A549 (cell line): ENCODE data around the gene C2orf49. TPM values are rescaled to one million over a fixed set of nuclear protein-coding genes. Genes with fewer than 3 reads are reported as not detected.

Experiments used
- ATAC-seq, 2 experiments: fragments of 200-7000 bp in 1 of 2; fragments of >200 bp in 1 of 2; cut with Nextera tagmentation in 1 of 2; cut with Tn5 transposase in 1 of 2; 3 replicates each; pipeline versions ENCODE4 v1.8.0 to v1.9.1; 2018 to 2020; ENCODE audit warnings: mild to moderate bottlenecking in 1 of 2, moderate library complexity in 1 of 2
- CTCF ChIA-PET: fragments of 300-600 bp; sonication (Branson Sonifier 250); formaldehyde crosslinking; extraction: SDS; loops from one replicate; lab custom pipeline; 2021; ENCODE audit warnings: antibody characterized with exemption, inconsistent platforms; lab: Yijun Ruan, JAX
- POLR2A ChIA-PET: fragments of 350-600 bp; formaldehyde crosslinking; extraction: SDS; loops from one replicate; lab custom pipeline; 2021; ENCODE audit warnings: antibody characterized with exemption, inconsistent platforms; lab: Yijun Ruan, JAX
- DNase-seq, 2 experiments: peaks; one replicate each; pipeline versions ENCODE4 v3.0.0 to v3.0.0-alpha.2; 2011 to 2016; ENCODE audit warnings: low read depth in 1 of 2, low spot score in 1 of 2
- FAIRE-seq: peaks from 2 replicates; lab custom pipeline; 2011; peaks lifted over from hg19 to GRCh38; lab: Jason Lieb, UNC
- H3K27ac ChIP-seq, 2 experiments: fragments of >200 bp; sonication (Bioruptor Twin); formaldehyde crosslinking; 3 replicates each; pipeline ENCODE4 v1.5.1; 2016 to 2017
- H3K4me1 ChIP-seq: fragments of >200 bp; sonication (Bioruptor Twin); formaldehyde crosslinking; 3 replicates; pipeline ENCODE4 v1.6.1; 2016
- H3K4me2 ChIP-seq: fragments of >200 bp; sonication (Bioruptor Twin); formaldehyde crosslinking; 3 replicates; pipeline ENCODE4 v1.6.1; 2016
- H3K4me3 ChIP-seq: fragments of >200 bp; sonication (Bioruptor Twin); formaldehyde crosslinking; 3 replicates; pipeline ENCODE4 v1.5.1; 2016
- H3K9me3 ChIP-seq: fragments of >200 bp; sonication (Bioruptor Twin); formaldehyde crosslinking; 3 replicates; pipeline ENCODE4 v1.6.1; 2016
- BHLHE40 ChIP-seq: IDR thresholded peaks from 2 replicates; pipeline ENCODE4 v1.6.1; 2012; ENCODE audit warnings: low read depth, low read length, inconsistent platforms
- CBX8 ChIP-seq: fragments of 200-600 bp; sonication (generic); IDR thresholded peaks from 2 replicates; pipeline ENCODE4 v1.6.1; 2016
- CHD4 ChIP-seq: fragments of 200-600 bp; sonication (generic); IDR thresholded peaks from 2 replicates; pipeline ENCODE4 v1.6.1; 2016; ENCODE audit warnings: antibody characterized with exemption, mild to moderate bottlenecking, borderline replicate concordance
- EP300 ChIP-seq, 2 experiments: fragments of >200 bp; sonication (Bioruptor Twin); formaldehyde crosslinking; IDR thresholded peaks; 2 replicates in 1 of 2; 3 replicates in 1 of 2; pipeline ENCODE4 v1.6.1; 2016 to 2017
- JUNB ChIP-seq: fragments of >200 bp; sonication (Bioruptor Twin); formaldehyde crosslinking; IDR thresholded peaks from 2 replicates; pipeline ENCODE4 v1.6.1; 2016
- KDM5A ChIP-seq: fragments of 200-600 bp; sonication (generic); IDR thresholded peaks from 2 replicates; pipeline ENCODE4 v1.6.1; 2016; ENCODE audit warnings: antibody characterized with exemption, mild to moderate bottlenecking
- MAFK ChIP-seq: fragments of 450-650 bp; IDR thresholded peaks from 2 replicates; pipeline ENCODE4 v1.6.1; 2014; ENCODE audit not compliant: partially characterized antibody
- PHF8 ChIP-seq: fragments of 200-600 bp; sonication (generic); IDR thresholded peaks from 2 replicates; pipeline ENCODE4 v1.6.1; 2016; ENCODE audit warnings: low read depth, mild to moderate bottlenecking, antibody characterized with exemption, moderate library complexity, borderline replicate concordance
- POLR2A ChIP-seq: IDR thresholded peaks from 2 replicates; pipeline ENCODE4 v1.6.1; 2012; ENCODE audit warnings: mild to moderate bottlenecking, low read length
- RAD21 ChIP-seq, 2 experiments: fragments of >200 bp in 1 of 2; sonication (Bioruptor Twin) in 1 of 2; formaldehyde crosslinking in 1 of 2; IDR thresholded peaks in 1 of 2; conservative IDR thresholded peaks in 1 of 2; 2 replicates in 1 of 2; 3 replicates in 1 of 2; pipeline ENCODE4 v1.6.1; 2012 to 2018; ENCODE audit warnings: inconsistent platforms in 1 of 2
- RARB ChIP-seq: fragments of 250-450 bp; sonication (Bioruptor Pico); IDR thresholded peaks from 2 replicates; pipeline ENCODE4 v1.8.0; 2021; ENCODE audit warnings: mild to moderate bottlenecking, moderate library complexity
- RCOR1 ChIP-seq: fragments of 150-350 bp; IDR thresholded peaks from 2 replicates; pipeline ENCODE4 v1.6.1; 2014; ENCODE audit warnings: antibody characterized with exemption, low read length, low read depth
- RFX5 ChIP-seq: fragments of 450-650 bp; IDR thresholded peaks from 2 replicates; pipeline ENCODE4 v1.7.1; 2014; ENCODE audit warnings: antibody characterized with exemption, mild to moderate bottlenecking, moderate library complexity
- SMC3 ChIP-seq: fragments of >200 bp; sonication (Bioruptor Twin); formaldehyde crosslinking; IDR thresholded peaks from 3 replicates; pipeline ENCODE4 v1.6.1; 2018; ENCODE audit warnings: inconsistent platforms
- TP53 ChIP-seq: fragments of 250-450 bp; sonication (Bioruptor Pico); IDR thresholded peaks from 2 replicates; pipeline ENCODE4 v1.5.0; 2021; ENCODE audit warnings: mild to moderate bottlenecking, moderate library complexity
- ZC3H11A ChIP-seq: fragments of 450-650 bp; IDR thresholded peaks from 2 replicates; pipeline ENCODE4 v1.6.1; 2014; ENCODE audit warnings: antibody characterized with exemption, mild to moderate bottlenecking
- ZSCAN20 ChIP-seq: fragments of 250-450 bp; sonication (Bioruptor Pico); IDR thresholded peaks from 2 replicates; pipeline ENCODE4 v1.8.0; 2022; ENCODE audit warnings: mild to moderate bottlenecking, moderate library complexity
- WGBS: methylation state at CpG from one replicate; pipeline ENCODE4 v1.1.6; 2017; ENCODE audit errors: missing lambda C conversion rate; 5-methylcytosine and 5-hydroxymethylcytosine counted together
- polyA plus RNA-seq, 4 experiments: library from polyadenylated mRNA; depleted of rRNA in 3 of 4; stranded (reverse); fragments of >200 nt; fragmentation: RNase III in 1 of 4; extraction: RNeasy Plus Mini Kit Qiagen cat#74134 plus additional on column Dnase treatment in 1 of 4; gene quantifications; 2 replicates in 3 of 4; 3 replicates in 1 of 4; pipeline ENCODE4 v1.2.3, GENCODE V29; 2011 to 2017
- TF ChIP-seq, protein P1 (sequence below): fragments of 450-650 bp; IDR thresholded peaks from 2 replicates; pipeline ENCODE4 v1.6.1; 2014; ENCODE audit warnings: antibody characterized with exemption
- TF ChIP-seq, protein P2 (sequence below): fragments of >200 bp; sonication (Bioruptor Twin); formaldehyde crosslinking; IDR thresholded peaks from 3 replicates; pipeline ENCODE4 v1.5.1; 2016
- TF ChIP-seq, protein P3 (sequence below): fragments of >200 bp; sonication (Bioruptor Twin); formaldehyde crosslinking; IDR thresholded peaks from 2 replicates; pipeline ENCODE4 v1.6.1; 2016

Gene C2orf49
- polyA plus RNA-seq, 2 of the 4 experiments (the other 2 are of a cell fraction): 19.4 to 25.7 TPM

DNA sequence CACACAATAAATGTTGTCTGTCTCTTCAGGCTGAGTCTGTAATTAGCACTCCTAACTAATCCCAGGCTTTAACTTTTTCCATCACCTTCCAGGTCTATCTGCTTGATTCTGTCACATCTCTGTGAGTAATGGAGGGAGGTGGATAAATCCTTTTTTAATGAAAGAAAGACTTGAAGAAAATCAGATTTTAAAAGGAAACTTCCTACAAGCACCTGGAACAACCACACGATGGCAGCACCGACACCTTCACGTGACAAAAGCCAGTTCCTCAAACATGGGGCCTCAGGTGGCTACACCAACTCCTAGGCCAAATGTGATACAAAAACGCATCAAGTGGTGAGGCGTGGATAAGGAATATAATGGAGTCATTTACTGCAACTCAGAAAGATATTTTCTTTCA lies 49.6 kb upstream of the C2orf49 start:
- FAIRE-seq (no peak), DNase-seq (peak; percentile 27 to 68), ATAC-seq (peak; percentile 62 to 74; a peak in 4 of 6 replicates)
- Histone ChIP-seq H3K9me3 (no peaks in the 10 kb centered on the region), H3K4me1 (no peaks in the 10 kb centered on the region), H3K4me3 (no peak overlapping the region), H3K27ac (no peak overlapping the region), H3K4me2 (no peak overlapping the region)
- whole genome bisulfite sequencing: 53% methylated on average over 5 of the region's 5 CpGs
- ChIA-PET POLR2A (no interaction called here), CTCF (interaction anchor here (0.6 to 1.7 kb wide), 9 partner anchors 10 to 257 kb away, joined by 3 to 7 read pairs (median 4); no protein-coding TSS in a partner anchor)
- TF ChIP-seq SMC3 (0 out of 3 replicates have a peak, but pooled peaks have one; percentile 13), PHF8 (no peak), ZSCAN20 (CRISPR knock-in tag) (no peak), RAD21 (conservative IDR thresholded peaks at IDR 0.05 in 1 of 2, IDR thresholded peaks at IDR 0.05 in 1 of 2) (peak in 1 of 2 experiments; percentile 26; a peak in 1 of 5 replicates), BHLHE40 (0 out of 2 replicates have a peak, but pooled peaks have one; percentile 19), ZC3H11A (no peak)
- TF ChIP-seq, protein P1, sequence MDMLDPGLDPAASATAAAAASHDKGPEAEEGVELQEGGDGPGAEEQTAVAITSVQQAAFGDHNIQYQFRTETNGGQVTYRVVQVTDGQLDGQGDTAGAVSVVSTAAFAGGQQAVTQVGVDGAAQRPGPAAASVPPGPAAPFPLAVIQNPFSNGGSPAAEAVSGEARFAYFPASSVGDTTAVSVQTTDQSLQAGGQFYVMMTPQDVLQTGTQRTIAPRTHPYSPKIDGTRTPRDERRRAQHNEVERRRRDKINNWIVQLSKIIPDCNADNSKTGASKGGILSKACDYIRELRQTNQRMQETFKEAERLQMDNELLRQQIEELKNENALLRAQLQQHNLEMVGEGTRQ: peak; percentile 72
- TF ChIP-seq, protein P2, sequence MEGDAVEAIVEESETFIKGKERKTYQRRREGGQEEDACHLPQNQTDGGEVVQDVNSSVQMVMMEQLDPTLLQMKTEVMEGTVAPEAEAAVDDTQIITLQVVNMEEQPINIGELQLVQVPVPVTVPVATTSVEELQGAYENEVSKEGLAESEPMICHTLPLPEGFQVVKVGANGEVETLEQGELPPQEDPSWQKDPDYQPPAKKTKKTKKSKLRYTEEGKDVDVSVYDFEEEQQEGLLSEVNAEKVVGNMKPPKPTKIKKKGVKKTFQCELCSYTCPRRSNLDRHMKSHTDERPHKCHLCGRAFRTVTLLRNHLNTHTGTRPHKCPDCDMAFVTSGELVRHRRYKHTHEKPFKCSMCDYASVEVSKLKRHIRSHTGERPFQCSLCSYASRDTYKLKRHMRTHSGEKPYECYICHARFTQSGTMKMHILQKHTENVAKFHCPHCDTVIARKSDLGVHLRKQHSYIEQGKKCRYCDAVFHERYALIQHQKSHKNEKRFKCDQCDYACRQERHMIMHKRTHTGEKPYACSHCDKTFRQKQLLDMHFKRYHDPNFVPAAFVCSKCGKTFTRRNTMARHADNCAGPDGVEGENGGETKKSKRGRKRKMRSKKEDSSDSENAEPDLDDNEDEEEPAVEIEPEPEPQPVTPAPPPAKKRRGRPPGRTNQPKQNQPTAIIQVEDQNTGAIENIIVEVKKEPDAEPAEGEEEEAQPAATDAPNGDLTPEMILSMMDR: peak; percentile 53

DNA sequence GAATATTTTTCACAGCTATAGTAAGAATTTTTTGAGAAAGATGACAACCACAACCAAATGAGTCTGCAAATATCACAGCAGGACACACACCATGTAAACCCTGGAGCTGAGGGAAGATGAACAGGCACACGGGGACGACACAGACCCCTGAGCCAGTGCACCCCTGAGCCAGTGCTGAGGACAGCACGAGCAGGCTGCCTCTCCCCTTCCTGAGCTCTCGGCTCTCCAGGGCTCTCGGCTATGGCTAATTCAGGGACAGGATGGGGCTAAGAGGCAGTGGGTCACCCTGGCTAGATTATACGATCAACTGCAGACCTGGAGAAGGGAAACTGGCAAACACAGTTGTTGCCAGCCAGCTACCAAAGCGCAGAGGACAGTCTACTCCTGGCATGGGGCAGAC lies 49.2 kb upstream of the C2orf49 start:
- CTCF ChIA-PET: interaction anchor here (0.6 to 1.7 kb wide), 9 partner anchors 9 to 256 kb away, joined by 3 to 7 read pairs (median 4); no protein-coding TSS in a partner anchor
- no peaks in the 10 kb centered on the region for H3K9me3 ChIP-seq
- no peak for TF ChIP-seq RFX5
- no peak for TF ChIP-seq RARB (CRISPR knock-in tag)
- TF ChIP-seq, protein P3, sequence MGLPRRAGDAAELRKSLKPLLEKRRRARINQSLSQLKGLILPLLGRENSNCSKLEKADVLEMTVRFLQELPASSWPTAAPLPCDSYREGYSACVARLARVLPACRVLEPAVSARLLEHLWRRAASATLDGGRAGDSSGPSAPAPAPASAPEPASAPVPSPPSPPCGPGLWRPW: no peak
- no peak for TF ChIP-seq CBX8
- no peak for TF ChIP-seq KDM5A
- TF ChIP-seq MAFK: no peak
- TF ChIP-seq POLR2A: no peak
- no peak for TF ChIP-seq CHD4
- TF ChIP-seq TP53: no peak
- no peak for TF ChIP-seq EP300 (IDR thresholded peaks at IDR 0.05)
- TF ChIP-seq RCOR1: no peak
- WGBS: 95% methylated on average over 7 of the region's 7 CpGs
- POLR2A ChIA-PET: no interaction called here
- H3K4me1 ChIP-seq: no peaks in the 10 kb centered on the region
- no peak for DNase-seq
- ATAC-seq: no peak
- H3K4me2 ChIP-seq: no peak overlapping the region
- no peak overlapping the region for H3K27ac ChIP-seq
- no peak overlapping the region for H3K4me3 ChIP-seq
- FAIRE-seq: no peak

DNA sequence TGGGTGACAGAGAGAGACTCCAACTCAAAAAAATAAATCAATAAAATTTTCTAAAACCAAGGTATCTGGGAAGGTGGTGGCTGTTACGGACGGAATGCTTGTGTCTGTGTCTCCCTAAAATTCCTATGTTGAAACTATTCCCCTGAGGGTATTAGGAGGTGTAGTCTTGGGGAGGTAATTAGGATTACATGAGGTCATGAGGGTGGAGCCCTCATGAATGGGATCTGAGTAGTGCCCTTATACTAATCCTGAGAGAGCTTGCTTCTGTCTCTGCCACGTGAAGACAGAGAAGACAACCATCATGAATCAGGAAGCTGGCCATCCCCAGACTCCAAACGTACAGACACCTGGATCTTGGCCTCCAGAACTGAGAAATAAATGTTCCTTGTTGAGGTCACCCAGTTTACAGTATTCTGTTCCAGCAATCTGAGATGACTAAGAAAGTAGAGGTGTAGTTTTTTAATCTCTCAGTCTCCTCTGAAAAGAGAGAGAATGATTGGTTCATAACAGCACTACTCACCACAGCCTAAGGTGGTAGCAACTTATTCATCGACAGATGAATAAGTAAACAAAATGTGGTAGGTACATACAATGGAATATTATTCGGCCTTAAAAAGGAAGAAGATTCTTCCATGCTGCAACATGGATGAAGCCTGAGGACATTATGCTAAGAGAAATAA lies 46.2 kb upstream of the C2orf49 start:
- no peak for TF ChIP-seq JUNB
- Histone ChIP-seq H3K27ac (no peak overlapping the region), H3K4me3 (no peak overlapping the region), H3K9me3 (no peaks in the 10 kb centered on the region), H3K4me2 (no peak overlapping the region), H3K4me1 (no peaks in the 10 kb centered on the region)
- ChIA-PET POLR2A (no interaction called here), CTCF (no interaction called here)
- ATAC-seq: no peak
- WGBS: 90% methylated on average over 6 of the region's 6 CpGs
- no peak for DNase-seq
- no peak for FAIRE-seq
